GM18499 (cell line): ENCODE measurements around the gene GLIS2.

Source experiments
- ATAC-seq: cut with Tn5 transposase; IDR thresholded peaks from one replicate; pipeline ENCODE4 v1.9.1; 2021; ENCODE audit warnings: moderate number of reproducible peaks; ENCODE audit not compliant: insufficient read depth, unreplicated experiment

The GLIS2 gene

DNA sequence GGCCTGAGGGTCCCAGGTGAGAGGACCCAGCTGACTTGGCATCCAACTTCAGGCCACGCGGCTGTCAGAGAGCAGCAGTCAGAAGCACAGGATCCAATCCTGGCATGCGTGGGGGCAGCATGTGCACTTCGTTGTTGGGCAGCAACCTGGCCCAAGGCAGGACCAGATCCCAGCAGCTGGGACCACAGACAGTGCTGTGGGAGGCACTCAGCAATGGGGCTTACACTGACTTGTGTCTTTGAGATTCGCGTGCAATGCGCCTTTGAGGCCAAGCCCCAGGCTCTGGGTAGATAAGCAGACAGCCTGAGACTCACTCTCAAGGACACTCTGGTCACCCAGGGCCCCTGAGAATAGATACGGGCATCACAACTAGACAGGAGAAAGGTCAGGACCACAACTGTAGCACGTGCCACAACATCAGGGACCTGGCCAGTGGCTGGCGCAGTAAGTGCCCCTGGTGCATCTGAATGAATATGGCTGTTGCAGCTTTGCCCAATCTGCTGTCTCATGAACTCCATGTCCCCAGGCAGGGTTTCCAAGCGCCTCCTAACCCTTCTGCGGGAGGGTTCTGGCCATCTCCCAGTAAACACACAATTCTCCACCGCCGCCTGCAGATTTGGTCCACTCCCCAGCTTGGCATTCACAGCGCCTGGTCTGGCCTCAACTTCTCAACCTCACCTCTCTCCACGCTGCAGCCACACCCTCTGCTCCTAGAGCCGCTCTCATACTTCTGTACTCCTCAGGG, 32.1 kb downstream of the GLIS2 start:
- ATAC-seq, result no peak

DNA sequence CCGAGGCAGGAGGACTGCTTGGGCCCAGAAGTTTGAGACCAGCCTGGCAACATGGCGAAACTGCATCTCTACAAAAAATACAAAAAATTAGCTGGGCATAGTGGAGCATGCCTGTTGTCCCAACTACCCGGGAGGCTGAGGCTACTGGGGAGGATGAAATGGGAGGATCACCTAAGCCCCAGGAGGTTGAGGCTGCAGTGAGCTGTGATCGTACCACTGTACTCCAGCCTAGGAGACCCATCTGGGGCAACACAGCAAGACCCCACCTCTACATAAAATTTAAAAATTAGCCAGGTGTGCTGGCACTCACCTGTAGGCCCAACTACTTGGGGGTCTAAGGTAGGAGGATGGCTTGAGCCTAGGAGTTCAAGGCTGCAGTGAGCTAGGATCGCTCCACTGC, 33.5 kb downstream of the GLIS2 start:
- no peak for ATAC-seq

DNA sequence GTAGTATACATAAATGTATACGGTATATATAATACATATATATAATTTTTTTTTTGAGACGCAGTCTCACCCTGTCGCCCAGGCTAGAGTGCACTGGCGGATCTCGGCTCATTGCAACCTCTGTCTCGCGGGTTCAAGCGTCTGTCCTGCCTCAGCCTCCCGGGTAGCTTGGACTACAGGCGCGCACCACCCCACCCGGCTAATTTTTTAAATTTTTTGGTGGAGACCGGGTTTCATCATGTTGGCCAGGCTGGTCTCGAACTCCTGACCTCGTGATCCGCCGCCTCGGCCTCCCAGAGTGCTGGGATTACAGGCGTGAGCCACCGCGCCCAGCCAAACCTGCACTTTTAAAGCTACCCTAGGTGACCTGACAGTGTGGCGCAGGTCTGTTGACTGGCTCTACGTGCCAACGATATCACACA, 34.5 kb downstream of the GLIS2 start:
- ATAC-seq, result no peak

DNA sequence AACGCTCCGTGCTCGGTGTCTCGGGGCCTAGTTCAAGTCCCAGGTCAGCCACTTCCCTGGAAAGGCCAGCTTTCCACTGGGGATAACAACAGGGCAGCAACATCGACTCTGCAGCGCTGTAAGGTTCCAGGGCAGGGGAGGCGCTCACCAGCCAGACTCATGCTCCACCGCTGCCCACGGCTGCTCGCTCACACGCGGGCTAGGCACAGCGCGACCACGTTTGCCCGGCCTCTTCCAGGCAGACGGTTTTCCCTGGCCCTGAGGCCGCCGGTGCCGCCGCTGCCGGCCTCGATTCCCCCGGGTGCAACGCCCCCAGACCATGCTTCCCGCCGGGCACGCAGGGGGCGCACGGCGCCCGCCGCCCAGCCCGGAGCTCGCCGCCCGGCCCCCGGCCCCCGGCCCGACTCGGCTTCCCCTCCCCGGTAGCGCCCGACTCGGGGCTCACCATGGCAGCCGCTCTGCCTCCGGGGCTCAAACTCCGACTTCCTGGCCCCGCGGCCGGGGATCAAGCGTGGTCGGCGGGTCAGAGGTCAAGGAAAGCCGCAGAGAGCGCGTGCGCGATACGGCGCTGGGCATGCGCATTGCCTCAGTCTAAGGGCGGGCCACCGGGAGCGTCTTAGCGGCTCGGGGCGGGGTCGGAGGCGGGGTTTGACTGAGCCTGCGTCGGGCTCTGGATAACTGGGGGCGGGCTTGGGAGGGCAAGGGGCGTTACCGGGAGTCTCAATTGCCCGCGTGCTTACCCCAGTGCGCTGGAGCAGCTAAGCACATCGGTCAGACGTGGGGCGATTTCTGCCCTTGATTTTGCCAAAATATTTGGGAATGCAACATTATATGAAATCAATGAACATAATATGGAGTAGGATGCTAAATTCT, 35.2 kb downstream of the GLIS2 start, which contains the start of gene PAM16:
Gene PAM16, minus strand, starts transcription at position 535 of the 873 bp plus-strand sequence. Its CDS starts 87 bp downstream, at position 448.
- ATAC-seq, result peak; percentile 75

DNA sequence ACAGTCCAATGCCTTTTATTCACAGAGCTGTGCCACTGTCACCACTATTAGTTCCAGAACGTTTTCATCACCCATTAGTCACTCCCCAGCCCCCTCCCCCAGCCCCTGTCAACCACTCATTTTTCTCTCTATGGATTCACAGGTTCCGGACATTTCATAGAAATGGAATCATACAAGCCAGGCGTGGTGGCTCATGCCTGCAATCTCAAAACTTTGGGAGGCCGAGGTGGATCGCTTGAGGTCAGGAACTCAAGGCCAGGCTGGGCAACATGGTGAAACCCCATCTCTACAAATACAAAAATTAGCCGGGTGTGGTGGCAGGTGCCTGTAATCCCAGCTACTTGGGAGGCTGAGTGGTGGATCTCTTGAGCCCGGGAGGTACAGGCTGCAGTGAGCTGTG, 36.0 kb downstream of the GLIS2 start:
- ATAC-seq, result no peak

DNA sequence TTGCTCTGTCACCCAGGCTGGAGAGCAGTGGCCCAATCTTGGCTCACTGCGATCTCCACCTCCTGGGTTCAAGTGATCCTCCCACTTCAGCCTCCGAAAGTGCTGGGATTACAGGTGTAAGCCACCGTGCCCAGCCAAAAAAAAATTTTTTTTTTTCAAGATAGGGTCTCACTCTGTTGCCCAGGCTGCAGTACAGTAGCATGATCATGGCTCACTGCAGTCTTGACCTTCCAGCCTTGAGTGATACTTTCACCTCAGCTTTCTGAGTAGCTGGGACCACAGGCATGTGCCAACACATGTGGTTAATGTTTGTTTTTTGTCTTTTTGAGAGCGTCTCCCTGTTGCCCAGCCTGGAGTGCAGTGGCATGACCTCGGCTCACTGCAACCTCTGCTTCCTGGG, 37.0 kb downstream of the GLIS2 start:
- no peak for ATAC-seq

DNA sequence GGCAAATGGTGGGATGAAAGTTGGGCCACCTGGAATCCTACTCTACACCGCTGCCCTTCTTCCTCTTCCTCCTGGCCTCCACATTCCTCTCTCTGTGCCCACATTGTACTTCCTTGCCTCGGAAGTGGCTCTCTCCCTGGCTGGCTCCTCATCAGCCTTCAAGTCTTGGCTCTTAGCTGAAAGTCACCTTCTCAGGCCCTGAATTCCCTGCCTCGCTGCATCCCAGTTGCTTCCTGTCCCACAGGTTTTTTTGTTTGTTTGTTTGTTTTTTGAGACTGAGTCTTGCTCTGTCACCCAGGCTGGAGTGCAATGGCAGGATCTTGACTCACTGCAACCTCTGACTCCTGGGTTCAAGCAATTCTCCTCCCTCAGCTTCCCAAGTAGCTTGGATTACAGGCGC, 37.8 kb downstream of the GLIS2 start:
- ATAC-seq, result no peak

DNA sequence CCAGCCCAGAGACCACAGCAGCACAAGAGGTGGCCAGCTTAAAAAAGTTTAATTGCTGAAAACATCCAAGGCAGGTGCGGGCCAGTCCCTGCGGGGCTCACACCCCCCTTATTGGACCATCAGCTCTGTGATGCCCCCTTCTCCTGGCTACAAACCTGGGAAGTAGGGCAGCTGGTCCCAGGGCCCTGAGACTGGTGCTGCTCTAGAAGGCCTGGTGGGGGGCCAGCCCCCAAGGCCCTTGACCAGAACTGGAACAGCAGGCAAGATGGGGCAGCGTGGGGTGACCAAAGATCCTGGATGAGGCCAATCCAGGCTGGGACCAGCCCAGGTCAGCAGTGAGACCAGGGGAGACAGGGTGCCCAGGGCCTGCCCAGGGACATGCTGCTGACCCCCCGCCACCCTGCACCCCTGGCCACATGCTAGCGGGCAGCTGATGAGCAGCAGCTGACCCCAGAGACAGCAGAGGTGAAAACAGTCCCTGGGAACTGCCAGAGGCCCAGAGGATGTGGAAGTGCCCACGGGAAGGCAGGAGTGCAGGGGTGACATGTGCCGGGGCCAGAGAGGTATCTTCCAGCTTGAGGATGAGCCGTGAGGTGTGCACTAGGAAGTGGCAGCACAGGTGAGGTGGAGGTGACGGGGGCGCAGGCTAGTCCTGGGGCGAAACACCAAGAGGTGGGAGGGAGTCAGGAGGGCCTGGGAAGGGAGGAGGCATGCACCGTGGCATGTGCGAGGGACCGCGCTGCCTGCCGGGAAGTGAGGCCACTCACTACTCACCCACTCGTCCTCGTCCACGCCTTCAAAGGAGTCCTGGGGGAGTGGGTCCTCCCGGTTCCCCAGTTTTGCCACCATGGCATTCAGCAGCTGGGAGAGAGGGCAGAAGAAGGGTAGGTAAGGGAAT, 38.9 kb downstream of the GLIS2 start:
- no peak for ATAC-seq

DNA sequence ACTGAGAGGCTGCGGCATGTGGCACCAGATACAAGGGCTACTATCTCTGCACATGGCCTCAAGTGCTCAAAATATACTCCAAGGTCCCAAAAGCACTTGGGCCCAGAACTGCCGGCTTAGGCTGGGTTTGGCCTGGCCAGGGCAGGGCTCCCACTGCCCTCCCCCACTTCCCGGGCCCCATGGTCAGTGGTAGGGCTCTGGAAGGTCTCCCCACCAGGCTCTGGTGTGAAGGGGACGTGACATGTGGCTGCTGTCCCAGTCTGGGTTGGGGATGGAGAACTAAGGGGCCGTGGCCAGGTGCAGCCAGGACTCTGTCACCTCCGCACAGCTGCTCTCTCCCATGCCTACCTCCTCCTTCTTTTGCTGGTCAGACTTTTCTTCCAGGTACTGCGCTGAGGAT, 41.0 kb downstream of the GLIS2 start:
- ATAC-seq, result no peak

DNA sequence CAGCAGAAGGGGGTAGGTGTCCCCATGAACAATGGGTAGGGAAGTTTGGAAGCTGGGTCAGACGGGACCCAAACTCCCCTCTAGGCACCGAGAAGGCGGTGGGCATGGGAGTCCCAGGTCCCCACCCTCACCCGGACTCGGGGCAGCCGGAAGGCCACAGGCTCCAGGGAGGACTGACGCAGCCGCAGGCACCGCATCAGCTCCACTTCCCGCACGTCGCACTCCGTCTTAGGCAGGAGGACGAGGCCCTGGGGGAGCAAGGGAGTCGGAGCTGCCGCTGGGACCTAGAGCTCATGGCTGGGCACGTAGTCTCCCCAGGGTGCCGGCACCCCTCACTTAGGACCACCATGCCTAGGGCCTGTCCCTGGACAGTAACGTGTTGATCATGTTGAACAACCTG, 42.4 kb downstream of the GLIS2 start:
- no peak for ATAC-seq

DNA sequence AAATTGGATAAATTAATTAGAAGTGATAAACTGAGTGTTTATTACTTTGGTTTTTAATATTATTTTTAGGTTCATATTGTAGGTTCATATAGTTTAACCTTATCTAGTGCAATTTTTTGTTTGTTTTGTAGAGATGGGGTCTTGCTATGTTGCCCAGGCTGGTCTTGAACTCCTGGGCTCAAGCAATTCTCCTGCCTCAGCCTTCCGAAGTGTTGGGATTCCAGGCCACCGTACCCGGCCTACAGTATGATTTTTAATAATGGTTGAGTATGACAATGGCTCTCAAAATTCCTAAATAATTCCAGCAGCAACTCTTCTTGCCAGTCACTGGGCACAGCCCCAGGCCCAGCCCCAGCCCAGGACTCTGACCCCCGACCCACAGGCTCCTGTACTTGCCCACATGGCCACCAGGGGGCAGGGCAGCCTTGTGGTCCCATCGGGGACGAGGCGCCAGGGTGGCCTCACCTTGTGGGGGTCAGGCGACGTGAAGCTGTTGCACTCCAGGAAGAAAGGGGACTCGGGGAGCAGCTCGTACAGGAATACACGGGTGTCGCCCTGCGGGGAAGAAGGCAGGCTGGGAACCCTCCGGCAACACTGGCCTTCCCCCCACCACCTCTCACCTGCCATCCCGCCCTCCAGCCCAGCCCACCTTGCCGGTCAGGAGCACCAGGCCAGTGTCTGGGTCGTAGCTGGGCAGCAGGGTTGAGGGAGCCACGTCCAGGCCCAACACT, 43.1 kb downstream of the GLIS2 start:
- ATAC-seq, result no peak

DNA sequence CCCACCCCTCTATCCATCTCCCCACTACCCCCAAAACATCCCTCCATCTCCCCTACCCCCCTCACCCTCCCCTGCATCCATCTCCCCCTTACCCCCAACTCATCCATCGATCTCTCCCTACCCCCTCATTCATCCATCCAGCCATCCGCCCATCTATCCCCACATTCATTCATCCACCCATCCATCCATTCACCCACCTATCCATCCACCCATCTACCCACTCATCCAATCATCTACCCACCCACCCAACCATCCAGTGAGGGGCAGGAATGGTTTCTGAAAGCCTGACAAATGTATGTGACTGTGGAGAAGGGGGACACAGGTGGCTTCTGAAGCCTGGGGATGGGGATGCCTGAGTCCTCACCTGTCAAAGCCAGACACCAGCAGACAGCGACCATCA, 44.0 kb downstream of the GLIS2 start:
- no peak for ATAC-seq

DNA sequence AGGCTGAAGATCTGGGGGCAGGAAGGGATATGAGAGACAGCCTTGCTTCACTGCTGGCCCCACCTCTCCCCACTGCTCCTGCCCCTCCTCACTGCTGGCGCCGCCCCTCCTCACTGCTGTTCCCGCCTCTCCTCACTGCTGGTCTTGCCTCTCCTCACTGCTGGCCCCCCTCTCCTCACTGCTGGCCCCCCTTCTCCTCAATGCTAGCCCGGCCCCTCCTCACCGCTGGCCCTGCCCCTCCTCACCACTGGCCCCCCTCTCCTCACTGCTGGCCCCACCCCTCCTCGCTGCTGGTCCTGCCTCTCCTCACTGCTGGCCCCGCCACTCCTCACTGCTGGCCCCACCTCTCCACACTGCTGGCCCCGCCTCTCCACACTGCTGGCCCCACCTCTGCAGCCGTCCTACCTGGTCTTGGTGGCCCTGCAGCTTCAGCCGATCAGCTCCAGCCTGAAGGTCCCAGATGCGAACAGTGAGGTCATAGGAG, 44.7 kb downstream of the GLIS2 start:
- ATAC-seq, result no peak

DNA sequence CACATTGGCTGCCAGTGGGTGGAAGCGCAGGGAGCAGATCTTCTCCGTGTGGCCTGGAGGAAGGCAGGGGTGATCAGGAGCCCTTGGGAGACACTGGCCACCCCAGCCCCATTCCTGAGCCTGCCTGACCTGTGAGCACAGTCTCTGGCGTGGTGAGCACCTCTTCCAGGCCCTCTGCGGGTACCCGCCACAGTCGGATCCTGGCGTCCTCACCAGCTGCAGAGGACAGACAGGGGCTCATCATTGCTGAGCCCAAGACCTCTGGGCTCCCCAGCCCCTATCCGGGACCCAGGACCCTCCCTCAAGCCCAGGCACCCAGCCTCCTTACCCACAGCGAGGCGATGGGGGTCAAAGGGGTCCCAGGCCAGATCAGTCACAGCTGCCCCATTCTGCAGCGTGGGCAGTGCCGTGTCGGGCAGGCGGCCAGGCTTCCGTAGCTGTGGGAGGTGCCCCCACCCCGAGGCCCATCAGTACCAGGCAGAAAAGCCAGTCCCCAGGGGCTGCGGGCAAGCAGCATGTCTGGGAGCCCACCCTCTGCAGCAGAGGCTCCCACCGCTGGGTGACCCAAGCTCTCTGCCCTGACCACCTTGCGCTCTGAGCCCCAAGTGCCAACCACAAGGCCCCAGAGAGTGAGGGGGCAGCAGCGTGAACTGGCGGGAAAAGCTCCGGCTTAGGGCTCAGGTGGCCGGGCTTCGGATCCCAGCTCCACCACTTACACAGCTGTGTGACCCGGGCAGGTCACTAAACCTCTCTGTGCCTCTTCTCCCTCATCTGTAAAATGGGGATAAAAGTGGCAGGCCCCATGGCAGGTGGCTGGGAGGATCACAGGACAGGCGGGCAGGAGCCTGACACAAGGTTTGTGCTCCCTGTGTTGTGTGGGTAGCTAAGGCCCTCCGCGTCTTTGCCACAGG, 45.4 kb downstream of the GLIS2 start:
- ATAC-seq, result no peak

DNA sequence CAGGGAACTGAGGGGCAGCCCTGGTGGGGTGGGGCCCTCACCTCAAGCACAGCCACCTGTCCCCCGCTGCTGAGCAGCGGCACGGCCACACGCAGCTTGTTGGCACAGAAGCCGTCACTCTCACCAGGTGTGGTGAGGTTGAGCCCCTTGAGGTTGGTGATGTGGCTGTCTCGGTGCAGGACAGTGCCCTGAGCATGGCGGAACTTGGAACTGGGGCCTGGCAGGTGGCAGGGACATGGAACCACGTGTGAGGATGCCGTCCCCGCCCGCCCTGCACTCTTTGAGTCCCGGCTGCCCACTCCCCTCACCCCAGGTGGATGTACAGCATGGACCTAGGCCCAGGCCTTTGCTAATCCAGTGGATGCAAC, 46.1 kb downstream of the GLIS2 start:
- ATAC-seq, result no peak

DNA sequence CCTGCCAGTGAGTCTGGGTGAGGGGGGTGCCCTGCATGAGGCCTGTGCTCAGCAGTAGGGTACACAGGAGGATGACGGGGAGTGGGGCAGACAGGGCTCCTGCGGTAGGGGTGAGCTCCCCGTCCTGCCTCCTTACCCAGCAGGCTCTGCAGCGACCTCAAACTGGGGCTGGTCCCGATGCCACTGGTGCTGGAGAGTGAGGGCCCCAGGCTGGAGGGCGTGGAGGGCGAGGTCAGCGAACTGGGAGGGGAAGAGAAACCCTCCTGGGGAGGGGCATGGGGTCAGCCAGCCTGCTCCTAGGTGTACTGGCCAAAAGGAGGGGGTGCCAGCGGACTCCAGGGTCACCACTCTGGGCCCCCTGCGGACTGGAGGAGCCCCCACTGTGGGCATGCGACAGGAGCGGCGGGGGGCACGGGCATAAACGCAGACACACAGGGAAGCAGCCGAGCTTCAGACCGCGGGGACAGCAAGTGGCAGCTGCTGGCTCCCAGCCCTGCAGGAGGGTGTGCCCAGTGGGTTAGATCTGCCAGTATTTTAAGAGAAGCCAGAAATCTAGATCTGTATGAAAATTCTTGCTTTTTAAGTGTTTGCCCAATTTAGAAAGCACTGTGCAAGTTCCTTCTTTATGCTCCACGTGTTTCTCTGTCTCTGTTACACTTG, 46.7 kb downstream of the GLIS2 start:
- ATAC-seq, result no peak

DNA sequence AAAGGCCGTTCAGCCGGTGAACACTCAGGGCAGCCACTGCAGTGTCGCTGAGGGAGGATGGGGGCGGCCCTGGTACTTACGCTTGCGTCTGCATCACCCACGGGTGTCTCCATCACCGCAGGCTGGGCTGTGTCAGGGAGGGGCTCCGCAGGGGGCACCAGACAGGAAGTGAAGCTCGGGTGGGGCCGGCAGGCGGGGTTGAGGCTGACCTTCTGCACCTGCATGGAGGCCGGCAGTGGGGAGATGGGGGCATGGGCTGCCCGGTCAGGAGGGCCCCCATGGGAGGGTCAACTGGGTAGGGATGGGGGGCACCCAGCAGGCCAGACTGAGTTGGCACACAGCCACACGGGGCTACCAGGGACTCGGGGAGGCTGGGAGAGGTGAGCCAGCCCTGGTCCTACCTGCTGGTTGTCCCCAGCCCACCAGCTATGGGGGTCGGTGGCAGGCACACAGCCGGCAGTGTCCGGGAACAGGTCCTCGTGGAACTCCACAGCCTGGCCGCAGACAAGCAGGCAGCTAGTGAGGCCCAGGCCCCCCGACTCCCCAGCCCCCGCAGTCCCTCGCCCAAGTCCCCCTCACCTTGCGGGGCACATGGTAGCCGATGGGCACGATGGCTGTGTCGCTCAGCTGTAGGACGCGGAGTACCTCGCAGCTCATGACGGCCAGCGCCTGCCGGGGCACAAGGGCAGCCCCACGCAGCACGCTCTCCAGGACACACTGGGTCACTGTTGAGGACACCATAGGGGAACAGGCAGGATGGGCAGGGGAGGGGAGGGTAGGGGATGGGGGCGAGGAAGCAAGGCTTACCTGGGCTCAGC, 48.5 kb downstream of the GLIS2 start:
- ATAC-seq, result no peak
